K562 (cell line): ENCODE measurements around the gene SEZ6L.

Experiments
- BRF2 ChIP-seq: IDR thresholded peaks from 3 replicates; pipeline ENCODE4 v1.6.1; 2011; ENCODE audit warnings: borderline replicate concordance, mild to moderate bottlenecking; ENCODE audit not compliant: insufficient read length, insufficient read depth
- CTCF ChIP-seq, 3 experiments: IDR thresholded peaks in 2 of 3; conservative IDR thresholded peaks in 1 of 3; 2 replicates each; pipeline ENCODE4 v1.5.1; 2011 to 2012; ENCODE audit warnings: low read length in 3 of 3, mild to moderate bottlenecking in 3 of 3, control low read depth in 2 of 3, improper control_type of control experiment in 1 of 3, inconsistent platforms in 1 of 3, low read depth in 1 of 3, mixed read lengths in 1 of 3, moderate library complexity in 1 of 3; ENCODE audit not compliant: insufficient read depth in 2 of 3
- FOS ChIP-seq: IDR thresholded peaks from 3 replicates; pipeline ENCODE4 v1.6.1; 2011; ENCODE audit not compliant: insufficient read length; ENCODE audit errors: extremely low read depth
- TF ChIP-seq, protein P1 (sequence below): fragments of 250-450 bp; sonication (Bioruptor Pico); IDR thresholded peaks from 2 replicates; pipeline ENCODE4 v1.9.0; 2021; ENCODE audit warnings: mild to moderate bottlenecking, inconsistent platforms

DNA sequence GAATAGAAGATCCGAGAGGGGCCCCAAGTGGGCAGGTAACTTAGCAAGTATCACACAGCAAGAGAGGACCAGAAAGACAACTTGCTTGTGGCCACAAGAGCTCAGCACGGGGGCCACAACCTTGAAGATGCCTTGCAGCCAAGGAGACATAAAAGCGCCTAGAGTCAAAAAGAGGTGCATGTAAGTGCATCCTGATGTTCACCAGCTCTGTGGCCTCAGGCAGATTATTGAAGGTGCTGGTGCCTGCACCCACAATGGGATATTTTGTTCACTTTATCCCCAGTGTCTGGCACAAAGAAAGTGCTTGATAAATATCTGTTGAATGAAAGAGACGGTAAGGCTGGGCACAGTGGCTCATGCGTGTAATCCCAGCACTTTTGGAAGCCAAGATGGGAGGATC, 153.8 kb downstream of the SEZ6L start:
- TF ChIP-seq CTCF (IDR thresholded peaks at IDR 0.05 in 2 of 3, conservative IDR thresholded peaks at IDR 0.05 in 1 of 3; ENCODE audit: insufficient read depth in 2 of 3, low read depth in 1 of 3, low read length in 3 of 3) (no peak), FOS (no peak), BRF2 (no peak)
- TF ChIP-seq, protein P1, sequence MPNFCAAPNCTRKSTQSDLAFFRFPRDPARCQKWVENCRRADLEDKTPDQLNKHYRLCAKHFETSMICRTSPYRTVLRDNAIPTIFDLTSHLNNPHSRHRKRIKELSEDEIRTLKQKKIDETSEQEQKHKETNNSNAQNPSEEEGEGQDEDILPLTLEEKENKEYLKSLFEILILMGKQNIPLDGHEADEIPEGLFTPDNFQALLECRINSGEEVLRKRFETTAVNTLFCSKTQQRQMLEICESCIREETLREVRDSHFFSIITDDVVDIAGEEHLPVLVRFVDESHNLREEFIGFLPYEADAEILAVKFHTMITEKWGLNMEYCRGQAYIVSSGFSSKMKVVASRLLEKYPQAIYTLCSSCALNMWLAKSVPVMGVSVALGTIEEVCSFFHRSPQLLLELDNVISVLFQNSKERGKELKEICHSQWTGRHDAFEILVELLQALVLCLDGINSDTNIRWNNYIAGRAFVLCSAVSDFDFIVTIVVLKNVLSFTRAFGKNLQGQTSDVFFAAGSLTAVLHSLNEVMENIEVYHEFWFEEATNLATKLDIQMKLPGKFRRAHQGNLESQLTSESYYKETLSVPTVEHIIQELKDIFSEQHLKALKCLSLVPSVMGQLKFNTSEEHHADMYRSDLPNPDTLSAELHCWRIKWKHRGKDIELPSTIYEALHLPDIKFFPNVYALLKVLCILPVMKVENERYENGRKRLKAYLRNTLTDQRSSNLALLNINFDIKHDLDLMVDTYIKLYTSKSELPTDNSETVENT (CRISPR knock-in tag) = no peak
